ENCODE measurements around the gene GPD2.
A peak's percentile ranks its signal among the peaks of the same experiment; 100 is the strongest.

- peak in 2 of 5 experiments; percentile 5 to 22 for TF ChIP-seq CTCF (IDR thresholded peaks at IDR 0.05)
- peak; percentile 70 to 90 for TF ChIP-seq POLR2A (IDR thresholded peaks at IDR 0.05)
Observed at GRCh38 chr2:156435718-156436496, at the start of gene GPD2.
